ENCODE results near the gene HHAT.

DNA sequence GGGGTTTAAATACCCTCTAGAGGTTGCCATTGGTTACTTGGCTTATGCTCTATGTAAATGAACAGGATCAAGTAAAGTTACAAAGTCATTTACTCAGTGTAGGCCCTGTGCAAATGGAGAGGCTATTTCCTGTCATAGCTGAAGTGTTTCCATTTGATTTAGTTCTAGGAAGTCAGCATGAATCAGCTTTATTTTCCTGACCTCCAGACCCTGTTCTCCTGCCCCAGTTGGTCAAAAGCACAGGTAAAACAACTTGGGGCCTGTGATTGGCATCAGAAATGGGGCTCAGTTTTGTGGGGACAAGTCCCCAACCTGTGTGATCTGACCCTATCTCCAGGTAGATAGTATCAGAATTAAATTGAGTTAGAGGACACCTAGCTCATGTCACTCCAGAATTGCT lies 239.9 kb downstream of the HHAT start:
- no peak for TF ChIP-seq POLR2A (conservative IDR thresholded peaks at IDR 0.05)
- TF ChIP-seq PML (IDR thresholded peaks at IDR 0.05; ENCODE audit: low read length) = no peak
- TF ChIP-seq, protein P1, sequence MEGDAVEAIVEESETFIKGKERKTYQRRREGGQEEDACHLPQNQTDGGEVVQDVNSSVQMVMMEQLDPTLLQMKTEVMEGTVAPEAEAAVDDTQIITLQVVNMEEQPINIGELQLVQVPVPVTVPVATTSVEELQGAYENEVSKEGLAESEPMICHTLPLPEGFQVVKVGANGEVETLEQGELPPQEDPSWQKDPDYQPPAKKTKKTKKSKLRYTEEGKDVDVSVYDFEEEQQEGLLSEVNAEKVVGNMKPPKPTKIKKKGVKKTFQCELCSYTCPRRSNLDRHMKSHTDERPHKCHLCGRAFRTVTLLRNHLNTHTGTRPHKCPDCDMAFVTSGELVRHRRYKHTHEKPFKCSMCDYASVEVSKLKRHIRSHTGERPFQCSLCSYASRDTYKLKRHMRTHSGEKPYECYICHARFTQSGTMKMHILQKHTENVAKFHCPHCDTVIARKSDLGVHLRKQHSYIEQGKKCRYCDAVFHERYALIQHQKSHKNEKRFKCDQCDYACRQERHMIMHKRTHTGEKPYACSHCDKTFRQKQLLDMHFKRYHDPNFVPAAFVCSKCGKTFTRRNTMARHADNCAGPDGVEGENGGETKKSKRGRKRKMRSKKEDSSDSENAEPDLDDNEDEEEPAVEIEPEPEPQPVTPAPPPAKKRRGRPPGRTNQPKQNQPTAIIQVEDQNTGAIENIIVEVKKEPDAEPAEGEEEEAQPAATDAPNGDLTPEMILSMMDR (IDR thresholded peaks at IDR 0.05 in 2 of 3, conservative IDR thresholded peaks at IDR 0.05 in 1 of 3; ENCODE audit: insufficient read depth in 2 of 3, low read depth in 1 of 3, low read length in 3 of 3) = no peak
- no peak for TF ChIP-seq PHF20 (IDR thresholded peaks at IDR 0.05; ENCODE audit: partially characterized antibody)
- TF ChIP-seq PKNOX1 (IDR thresholded peaks at IDR 0.05) = no peak
- no peak for TF ChIP-seq ETS2 (tag; IDR thresholded peaks at IDR 0.05; ENCODE audit: borderline replicate concordance, poor library complexity, severe bottlenecking)
